ENCODE measurements around the gene LHFPL3.

GRCh38 chr7:104664648-104665047, 336.2 kb downstream of the LHFPL3 start:
- TF ChIP-seq CTCF (IDR thresholded peaks at IDR 0.05; ENCODE audit: borderline replicate concordance, extremely low read depth, low read length, poor library complexity, severe bottlenecking) (no peak), EZH2 (IDR thresholded peaks at IDR 0.05; ENCODE audit: borderline replicate concordance, low read depth, low read length, severe bottlenecking) (no peak)
